ENCODE measurements around the gene OSBPL2.

DNA sequence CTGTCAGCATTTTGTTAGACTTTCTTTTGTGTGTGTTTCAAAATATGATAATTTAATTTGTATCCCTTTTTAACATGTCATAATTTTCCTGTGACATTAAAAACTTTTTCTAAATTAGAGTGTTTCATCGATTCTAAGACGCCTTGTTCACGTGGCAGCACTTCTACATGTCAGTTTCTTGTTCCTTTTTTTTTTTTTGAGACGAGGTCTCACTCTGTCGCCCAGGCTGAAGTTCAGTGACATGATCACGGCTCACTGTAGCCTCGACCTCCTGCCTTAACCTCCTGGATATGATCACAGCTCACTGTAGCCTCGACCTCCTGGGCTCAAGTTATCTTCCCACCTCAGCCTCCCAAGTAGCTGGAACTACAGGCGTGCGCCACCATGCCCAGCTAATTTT, 36.9 kb downstream of the OSBPL2 start:
- TF ChIP-seq POLR2AphosphoS5 (IDR thresholded peaks at IDR 0.05; ENCODE audit: low read depth, low read length) (no peak), TCF7L2 (IDR thresholded peaks at IDR 0.05; ENCODE audit: low read depth, low read length) (no peak)
- TF ChIP-seq, protein P1, sequence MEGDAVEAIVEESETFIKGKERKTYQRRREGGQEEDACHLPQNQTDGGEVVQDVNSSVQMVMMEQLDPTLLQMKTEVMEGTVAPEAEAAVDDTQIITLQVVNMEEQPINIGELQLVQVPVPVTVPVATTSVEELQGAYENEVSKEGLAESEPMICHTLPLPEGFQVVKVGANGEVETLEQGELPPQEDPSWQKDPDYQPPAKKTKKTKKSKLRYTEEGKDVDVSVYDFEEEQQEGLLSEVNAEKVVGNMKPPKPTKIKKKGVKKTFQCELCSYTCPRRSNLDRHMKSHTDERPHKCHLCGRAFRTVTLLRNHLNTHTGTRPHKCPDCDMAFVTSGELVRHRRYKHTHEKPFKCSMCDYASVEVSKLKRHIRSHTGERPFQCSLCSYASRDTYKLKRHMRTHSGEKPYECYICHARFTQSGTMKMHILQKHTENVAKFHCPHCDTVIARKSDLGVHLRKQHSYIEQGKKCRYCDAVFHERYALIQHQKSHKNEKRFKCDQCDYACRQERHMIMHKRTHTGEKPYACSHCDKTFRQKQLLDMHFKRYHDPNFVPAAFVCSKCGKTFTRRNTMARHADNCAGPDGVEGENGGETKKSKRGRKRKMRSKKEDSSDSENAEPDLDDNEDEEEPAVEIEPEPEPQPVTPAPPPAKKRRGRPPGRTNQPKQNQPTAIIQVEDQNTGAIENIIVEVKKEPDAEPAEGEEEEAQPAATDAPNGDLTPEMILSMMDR (IDR thresholded peaks at IDR 0.05) = no peak
- TF ChIP-seq, protein P2, sequence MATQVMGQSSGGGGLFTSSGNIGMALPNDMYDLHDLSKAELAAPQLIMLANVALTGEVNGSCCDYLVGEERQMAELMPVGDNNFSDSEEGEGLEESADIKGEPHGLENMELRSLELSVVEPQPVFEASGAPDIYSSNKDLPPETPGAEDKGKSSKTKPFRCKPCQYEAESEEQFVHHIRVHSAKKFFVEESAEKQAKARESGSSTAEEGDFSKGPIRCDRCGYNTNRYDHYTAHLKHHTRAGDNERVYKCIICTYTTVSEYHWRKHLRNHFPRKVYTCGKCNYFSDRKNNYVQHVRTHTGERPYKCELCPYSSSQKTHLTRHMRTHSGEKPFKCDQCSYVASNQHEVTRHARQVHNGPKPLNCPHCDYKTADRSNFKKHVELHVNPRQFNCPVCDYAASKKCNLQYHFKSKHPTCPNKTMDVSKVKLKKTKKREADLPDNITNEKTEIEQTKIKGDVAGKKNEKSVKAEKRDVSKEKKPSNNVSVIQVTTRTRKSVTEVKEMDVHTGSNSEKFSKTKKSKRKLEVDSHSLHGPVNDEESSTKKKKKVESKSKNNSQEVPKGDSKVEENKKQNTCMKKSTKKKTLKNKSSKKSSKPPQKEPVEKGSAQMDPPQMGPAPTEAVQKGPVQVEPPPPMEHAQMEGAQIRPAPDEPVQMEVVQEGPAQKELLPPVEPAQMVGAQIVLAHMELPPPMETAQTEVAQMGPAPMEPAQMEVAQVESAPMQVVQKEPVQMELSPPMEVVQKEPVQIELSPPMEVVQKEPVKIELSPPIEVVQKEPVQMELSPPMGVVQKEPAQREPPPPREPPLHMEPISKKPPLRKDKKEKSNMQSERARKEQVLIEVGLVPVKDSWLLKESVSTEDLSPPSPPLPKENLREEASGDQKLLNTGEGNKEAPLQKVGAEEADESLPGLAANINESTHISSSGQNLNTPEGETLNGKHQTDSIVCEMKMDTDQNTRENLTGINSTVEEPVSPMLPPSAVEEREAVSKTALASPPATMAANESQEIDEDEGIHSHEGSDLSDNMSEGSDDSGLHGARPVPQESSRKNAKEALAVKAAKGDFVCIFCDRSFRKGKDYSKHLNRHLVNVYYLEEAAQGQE (IDR thresholded peaks at IDR 0.05; ENCODE audit: insufficient read depth in 1 of 2, low read depth in 2 of 2, low read length in 1 of 2) = no peak
